Measurements from ENCODE around the gene ZNF470.

The ZNF470 gene

GRCh38 chr19:56567274-56568120 is at the start of gene ZNF470:
Gene ZNF470 (plus strand): TSS chr19:56567468. CDS start chr19:56570312, 2,844 bp downstream.
- DNase-seq: peak; percentile 91

DNA sequence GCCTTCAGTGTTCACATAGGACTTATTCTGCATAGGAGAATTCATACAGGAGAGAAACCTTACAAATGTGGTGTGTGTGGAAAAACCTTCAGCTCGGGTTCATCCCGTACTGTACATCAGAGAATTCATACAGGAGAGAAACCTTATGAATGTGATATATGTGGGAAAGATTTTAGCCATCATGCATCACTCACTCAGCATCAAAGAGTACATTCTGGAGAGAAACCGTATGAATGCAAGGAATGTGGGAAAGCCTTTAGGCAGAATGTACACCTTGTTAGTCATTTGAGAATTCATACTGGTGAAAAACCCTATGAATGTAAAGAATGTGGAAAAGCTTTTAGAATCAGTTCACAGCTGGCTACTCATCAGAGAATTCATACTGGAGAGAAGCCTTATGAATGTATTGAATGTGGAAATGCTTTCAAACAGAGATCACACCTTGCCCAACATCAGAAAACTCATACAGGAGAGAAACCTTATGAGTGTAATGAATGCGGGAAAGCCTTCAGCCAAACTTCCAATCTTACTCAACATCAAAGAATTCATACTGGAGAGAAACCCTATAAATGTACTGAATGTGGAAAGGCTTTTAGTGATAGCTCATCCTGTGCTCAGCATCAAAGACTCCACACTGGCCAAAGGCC is 41.9 kb upstream of the ZNF470 start:
- DNase-seq: no peak

DNA sequence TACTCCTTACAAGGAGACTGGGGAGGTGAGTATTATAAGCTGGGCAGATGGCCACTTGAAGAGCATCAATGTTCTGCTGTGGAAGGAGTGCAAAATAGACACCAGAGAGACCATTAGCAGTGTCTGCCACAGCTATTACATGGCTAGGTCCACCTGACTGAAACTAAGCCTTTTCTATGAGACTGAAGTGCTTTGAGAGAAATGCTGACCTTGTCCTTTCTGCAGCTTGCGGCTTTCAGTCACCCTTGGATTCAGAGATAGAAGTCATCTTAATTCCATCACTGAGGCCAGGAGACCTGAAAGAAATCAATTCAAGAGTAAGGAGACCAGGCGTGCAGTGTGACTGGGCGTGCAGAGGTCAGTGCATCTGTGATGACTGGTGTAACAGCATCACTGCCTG is 29.8 kb upstream of the ZNF470 start:
- DNase-seq: no peak

DNA sequence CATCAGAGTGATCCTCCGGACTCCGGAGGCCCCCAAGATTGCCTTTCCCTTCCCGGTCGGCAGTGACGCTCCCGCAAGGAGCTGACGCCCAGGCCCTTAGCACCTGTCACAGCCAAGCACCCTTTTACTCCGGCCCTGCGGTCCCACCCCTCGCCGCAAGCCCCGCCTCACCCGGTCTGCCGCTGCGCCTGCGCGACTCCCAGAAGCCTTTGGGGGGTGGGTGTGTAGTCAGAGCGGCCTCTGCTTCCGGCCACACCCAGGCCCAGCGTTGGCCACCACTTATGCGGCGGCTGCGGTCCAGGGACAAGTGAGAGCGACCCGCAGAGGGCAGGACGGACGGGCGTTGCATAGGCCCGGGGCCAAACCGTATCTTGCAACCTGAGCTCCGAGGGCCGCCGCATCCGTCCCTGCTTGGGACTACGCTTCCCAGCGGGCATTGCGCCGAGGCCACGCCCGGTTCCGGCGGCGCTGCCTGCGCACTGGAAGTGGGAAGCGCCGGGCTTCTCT is 29.0 kb upstream of the ZNF470 start:
- DNase-seq: peak; percentile 86

DNA sequence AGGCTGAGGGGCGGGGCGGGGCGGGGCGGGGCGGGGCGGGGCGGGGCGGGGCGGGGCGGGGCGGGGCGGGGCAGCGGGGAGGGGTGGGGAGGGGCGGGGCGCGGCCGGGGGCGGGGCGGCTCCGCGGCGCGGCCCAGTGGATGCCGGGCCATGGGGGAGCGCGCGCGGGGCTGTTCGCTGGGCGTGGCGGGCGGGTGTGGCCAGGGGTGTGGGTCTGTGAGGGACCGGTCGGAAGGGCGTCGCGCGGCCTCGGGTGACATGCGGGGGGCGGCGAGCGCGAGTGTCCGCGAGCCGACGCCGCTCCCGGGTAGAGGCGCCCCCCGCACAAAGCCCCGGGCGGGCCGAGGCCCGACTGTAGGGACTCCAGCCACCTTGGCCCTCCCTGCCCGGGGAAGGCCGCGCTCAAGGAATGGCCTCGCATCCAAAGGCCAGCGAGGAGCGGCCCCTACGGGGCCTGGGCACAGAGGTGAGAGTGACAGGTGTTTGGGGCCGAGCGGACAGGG is 28.5 kb upstream of the ZNF470 start, which contains the start of gene ZFP28:
ZFP28 (plus strand) TSS at position 188 of the 503 bp plus-strand sequence; CDS start at position 259, 71 bp downstream.
- DNase-seq: no peak

DNA sequence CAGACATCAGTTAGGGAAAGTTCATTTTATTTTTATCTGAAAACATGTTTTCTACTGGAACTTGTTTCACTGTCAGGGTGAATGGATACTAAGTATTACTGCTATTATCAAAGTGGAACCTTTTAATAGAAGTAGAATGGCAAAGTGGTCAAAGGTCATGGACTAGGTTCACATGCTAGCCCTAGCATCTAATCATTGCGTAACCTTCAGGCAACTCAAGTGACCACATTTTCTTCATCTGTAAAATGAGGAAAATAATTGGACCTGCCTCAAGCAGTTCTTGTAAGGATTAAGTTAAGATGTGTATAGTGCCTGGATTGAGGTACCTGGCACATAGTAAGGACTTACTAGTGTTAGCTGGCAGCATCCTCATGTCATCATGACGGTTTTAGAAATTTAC is 23.5 kb upstream of the ZNF470 start:
- no peak for DNase-seq

DNA sequence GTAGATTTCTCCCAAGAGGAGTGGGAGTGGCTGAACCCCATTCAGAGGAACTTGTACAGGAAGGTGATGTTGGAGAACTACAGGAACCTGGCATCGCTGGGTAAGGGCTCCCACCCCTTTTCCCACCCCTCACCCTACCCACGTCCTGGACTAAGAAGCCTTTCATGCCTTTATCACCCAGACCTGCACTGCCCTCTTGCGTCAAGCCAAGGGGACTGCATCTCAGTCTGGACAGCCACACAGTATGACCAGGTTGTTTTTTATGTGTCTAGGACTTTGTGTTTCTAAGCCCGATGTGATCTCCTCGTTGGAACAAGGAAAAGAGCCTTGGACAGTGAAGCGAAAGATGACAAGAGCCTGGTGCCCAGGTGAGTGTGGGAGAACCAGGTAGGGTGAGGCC is 19.7 kb upstream of the ZNF470 start:
- no peak for DNase-seq

GRCh38 chr19:56554272-56554869 is 12.9 kb upstream of the ZNF470 start:
- no peak for DNase-seq

DNA sequence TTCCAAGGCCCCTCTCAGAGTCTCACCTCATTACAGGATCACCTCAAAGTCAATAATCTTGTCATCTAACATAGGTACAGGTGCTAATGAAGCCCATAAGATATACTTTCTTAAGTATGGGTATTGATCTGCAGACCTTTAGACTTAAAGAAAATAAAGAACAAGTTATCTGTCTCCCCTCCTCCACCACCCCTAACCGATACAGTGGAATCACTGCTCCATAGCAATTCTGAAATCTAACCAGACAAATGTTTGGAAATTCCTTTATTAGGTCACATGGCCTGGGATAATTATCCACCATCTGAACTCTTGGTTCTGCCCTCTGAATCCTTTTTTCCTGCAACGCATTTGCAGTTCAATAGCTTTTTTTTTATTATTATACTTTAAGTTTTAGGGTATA is 4.5 kb upstream of the ZNF470 start:
- DNase-seq: no peak

DNA sequence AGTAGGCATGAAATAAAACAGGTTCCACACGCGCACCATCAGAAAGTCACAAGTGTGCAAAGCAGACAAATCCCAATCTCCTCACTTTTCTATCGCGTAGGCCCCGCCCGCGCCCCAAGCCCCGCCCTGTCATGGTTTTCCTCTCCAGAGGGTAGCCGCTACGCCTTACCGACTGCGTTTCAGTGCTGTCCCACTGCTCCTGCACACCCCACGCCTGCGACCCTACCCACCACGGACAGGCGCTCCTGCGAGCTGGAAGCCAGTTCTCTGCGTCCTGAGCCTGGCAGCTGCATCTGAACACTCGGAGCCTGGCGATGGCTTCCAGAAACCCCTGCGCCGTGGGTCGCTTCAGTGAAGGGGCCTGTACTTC is 379 bp upstream of the ZNF470 start:
- DNase-seq: peak; percentile 44

GRCh38 chr19:56572589-56572988 is 5.3 kb downstream of the ZNF470 start:
- no peak for DNase-seq

GRCh38 chr19:56573914-56574313 is 6.6 kb downstream of the ZNF470 start:
- no peak for DNase-seq

DNA sequence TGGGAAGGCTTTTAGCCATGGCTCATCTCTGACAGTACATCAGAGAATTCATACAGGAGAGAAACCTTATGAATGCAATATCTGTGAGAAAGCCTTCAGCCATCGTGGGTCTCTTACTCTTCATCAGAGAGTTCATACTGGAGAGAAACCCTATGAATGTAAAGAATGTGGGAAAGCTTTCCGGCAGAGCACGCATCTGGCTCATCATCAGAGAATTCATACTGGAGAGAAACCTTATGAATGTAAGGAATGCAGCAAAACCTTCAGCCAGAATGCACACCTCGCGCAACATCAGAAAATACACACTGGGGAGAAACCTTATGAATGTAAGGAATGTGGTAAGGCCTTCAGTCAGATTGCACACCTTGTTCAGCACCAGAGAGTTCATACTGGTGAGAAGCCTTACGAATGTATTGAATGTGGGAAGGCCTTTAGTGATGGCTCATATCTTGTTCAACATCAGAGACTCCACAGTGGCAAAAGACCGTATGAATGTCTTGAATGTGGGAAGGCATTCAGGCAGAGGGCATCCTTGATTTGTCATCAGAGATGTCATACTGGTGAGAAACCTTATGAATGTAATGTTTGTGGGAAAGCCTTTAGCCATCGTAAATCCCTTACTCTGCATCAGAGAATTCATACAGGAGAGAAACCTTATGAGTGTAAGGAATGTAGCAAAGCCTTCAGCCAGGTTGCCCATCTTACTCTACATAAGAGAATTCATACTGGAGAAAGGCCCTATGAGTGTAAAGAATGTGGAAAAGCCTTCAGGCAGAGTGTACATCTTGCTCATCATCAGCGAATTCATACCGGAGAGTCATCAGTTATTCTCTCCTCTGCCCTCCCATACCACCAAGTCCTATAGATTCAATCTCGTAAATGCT is 10.7 kb downstream of the ZNF470 start:
- no peak for DNase-seq

DNA sequence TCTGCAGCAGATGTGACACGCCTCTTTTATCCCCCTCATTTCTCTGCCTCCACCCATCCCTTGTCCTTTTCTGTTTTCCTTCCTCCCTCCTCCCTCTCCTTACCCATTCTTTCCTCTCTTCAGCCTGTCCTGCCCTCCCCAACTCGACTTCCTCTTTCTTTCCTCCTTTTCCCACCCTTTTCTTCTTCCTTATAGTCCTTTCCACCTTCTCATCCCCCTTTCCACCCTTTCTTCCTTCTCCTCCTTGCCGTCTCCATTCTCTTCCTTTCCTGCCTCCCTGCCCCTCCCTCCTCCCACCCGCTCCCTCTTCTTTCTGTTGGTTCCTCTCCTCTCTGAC is 27.1 kb downstream of the ZNF470 start:
- no peak for DNase-seq

DNA sequence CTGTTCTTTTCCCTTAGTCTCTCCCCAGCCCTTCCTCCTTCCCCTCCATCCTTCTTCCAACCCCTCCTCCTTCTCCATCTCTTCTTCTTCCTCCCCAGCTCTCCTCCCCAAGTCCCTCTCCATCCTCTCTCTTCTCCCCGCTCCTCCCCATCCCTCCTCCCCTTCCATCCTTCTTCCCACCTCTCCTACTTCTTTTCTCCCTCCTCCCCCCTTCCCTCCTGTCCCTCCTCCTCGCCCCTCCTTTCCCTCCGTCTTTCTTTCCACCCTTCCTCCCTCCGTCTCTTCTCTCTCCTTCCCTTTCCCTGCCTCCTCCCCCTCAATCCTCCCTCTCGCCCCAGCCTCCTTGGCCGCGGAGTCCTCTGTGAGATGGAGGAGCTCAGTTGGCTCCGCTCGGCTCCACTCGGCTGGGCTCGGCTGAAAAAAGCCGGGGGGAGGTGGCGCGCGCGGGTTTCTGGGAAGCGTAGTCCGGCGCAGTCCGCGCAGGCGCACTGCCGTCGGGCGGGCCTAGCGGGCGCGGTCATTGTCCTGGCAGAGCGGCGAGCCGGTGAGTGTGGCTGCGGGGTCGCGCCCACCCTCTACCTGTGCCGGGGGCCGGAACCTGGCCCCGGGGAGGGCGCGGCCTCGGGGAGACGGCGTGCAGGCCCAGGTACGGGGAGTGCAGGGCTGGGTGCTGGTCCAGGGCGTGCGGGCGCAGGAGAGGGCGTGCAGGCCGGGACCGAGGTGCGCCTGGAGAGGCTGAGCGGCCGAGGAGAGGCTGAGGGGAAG is 27.7 kb downstream of the ZNF470 start, which contains the start of gene ZNF71:
ZNF71 (plus strand) TSS at position 520 of the 765 bp plus-strand sequence. CDS start 6,257 bp downstream, outside the sequence.
- DNase-seq: peak; percentile 91

DNA sequence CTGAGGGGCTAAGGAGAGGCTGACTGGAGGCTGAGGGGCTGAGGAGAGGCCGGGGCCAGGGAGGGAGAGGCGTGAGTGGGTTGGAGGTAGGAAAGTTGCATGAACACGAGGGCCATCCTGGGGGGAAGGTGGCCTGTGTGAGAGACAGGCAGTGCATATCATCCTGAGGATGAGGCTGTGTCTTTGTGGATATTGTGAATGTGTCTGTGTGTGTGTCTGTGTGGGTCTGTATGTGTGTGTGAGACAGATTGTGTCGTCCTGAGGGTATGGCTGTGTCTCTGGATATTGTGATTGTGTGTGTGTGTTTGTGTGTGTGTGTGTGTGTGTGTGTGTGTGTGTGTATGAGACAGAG is 28.3 kb downstream of the ZNF470 start:
- no peak for DNase-seq

GRCh38 chr19:56596676-56597075 is 29.4 kb downstream of the ZNF470 start:
- no peak for DNase-seq

DNA sequence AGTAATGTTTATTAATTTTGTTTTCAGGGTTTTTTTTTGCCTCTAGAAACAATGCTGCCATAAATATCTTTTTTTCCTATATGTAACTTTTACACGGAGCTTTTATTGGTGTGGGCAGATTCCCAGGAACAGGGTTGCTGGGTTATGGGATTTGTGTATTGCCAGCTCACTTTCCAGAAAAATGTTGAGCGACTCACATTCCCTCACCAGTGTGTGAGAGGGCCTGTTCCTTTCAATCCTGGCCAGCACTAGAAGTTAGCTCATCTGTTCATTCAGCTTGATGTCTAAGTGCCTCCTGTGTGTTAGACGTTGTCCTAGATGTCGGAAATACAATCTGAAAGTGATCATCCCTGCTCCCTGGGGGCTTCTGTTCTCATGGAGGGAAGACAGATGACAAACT is 30.4 kb downstream of the ZNF470 start:
- DNase-seq: no peak

DNA sequence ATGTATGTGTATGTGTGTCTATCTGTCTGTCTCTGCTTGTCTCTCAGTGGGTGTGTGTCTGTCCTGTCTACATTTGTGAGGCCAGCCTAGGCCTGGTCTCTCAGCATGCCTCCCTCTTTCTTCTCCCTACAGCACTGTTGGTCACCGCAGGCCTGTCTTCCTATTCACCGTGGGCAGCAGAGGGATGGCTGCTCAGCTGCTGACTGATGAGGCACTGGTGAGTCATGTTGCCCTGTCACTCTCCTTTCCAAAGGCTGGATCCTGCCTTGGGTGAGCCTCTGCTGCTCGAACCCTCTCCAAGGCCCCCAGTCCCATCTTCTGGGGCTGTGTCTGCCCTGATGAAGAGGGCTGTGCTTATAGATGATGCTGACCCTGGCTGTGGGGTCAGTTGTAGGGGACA is 34.1 kb downstream of the ZNF470 start:
- DNase-seq: no peak

- DNase-seq: no peak
Measured at GRCh38 chr19:56603829-56604228, 36.6 kb downstream of the ZNF470 start.

DNA sequence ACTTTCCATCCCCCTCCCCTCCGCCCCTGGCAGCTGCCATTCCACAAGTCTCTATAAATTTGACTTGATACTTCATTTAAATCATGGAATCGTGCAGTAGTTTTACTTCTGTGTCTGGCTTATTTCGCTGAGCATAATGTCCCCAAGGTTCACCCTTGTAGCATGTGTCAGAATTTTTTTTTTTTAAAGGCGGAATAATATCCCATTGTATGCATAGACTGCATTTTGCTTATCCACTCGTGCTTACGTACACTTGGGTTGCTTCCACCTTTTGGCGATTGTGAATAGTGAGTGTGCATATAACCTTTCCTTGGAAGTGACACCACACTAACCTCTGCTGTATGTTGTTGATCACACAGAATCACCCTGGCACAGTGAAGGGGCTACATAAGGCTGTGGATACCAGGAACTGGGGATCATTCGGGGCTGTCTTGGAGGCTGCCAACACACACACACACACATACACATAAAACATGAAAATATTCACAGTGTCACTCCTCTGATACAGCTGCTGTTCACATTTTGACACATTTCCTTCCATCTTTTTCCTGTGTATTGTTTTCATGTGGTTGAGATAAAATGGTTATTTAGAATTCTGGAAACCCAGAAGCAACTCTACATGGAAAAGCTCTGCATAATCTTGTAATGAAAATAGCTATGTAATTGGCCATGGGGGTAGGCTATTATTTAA is 41.2 kb downstream of the ZNF470 start:
- DNase-seq: no peak
